Activated CD4-positive, alpha-beta T cell treated with anti-CD3 and anti-CD28 coated beads, Interleukin-2, amount 50 U/mL, for 1 hour (primary cell): ENCODE data around the gene SIPA1L3.
"Not testable (repeated sequence)": the region's sequence is repeated elsewhere in the genome, so short reads cannot be mapped to it uniquely, and the experiment has no call there.

ENCODE experiments used
- DNase-seq: peaks from one replicate; pipeline ENCODE4 v3.0.0-alpha.2; 2020

Gene SIPA1L3

GRCh38 chr19:37906869-37907734 is at the start of gene SIPA1L3:
Gene SIPA1L3, plus strand, starts transcription at chr19:37907208. Its CDS starts 174,358 bp downstream, at chr19:38081566.
- peak; percentile 91 for DNase-seq

- DNase-seq = no peak
These were observed 42.5 kb upstream of the SIPA1L3 start for GRCh38 chr19:37864501-37864900.

GRCh38 chr19:37865930-37866329 is 41.1 kb upstream of the SIPA1L3 start:
- not testable (repeated sequence) for DNase-seq

DNA sequence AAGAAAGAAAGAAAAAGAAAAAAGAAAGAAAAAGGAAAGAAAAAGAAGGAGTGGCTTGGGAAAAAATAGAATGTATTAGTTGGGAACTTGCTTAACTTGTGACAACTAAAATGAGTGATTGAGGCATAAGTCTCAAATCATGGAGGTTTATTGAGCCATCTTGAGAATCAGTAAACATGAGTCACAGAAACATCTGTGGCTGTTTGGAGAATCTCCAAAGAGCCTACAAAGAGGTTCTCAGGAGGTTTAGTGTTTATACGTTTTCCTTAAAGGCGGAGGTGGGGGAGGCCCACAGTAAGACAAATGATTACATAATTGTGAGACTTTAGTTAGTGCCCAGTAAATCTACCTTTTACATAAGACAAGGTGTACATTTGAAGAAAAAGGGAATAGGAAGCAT is 39.2 kb upstream of the SIPA1L3 start:
- no peak for DNase-seq

GRCh38 chr19:37869766-37870340 is 37.2 kb upstream of the SIPA1L3 start:
- DNase-seq = no peak

- no peak for DNase-seq
These were observed 34.6 kb upstream of the SIPA1L3 start for GRCh38 chr19:37872383-37872782.

DNA sequence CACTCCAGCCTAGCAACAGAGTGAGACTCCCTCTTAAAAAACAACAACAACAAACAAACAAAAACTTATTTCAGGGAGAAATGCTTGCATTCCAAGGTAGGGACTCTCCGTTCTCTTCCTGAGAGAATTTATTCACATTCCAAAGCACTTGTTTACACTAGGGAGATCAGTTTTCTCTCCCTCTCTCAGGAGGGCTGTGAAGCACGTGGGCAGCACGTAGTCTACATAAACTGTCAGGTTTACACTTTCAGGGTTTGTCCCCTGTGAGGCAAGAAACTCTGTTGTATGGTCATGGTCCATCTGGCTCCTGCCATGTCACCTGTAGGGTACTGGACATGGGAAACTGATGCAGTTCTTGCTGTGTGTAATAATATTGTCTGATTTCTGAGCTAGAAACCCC is 32.2 kb upstream of the SIPA1L3 start:
- DNase-seq = no peak

DNA sequence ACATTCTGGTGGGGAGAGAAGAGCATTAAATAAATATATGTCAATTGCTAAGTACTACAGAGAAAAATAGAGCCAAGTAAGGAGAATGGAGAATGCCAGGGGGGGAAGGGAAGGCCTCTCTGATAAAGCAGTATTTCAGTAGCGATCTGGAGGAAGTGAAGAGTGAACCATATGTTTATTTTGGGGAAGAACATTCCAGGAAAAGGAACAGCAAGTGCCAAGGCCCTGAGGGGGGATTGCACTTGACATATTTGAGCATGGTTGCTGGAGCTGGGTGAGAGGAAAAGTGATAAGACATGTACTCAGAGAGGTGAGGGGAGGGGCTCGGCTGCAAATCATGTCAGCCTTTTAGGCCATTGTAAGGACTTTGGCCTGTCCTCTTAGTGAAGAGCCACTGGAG is 31.0 kb upstream of the SIPA1L3 start:
- DNase-seq = no peak

DNA sequence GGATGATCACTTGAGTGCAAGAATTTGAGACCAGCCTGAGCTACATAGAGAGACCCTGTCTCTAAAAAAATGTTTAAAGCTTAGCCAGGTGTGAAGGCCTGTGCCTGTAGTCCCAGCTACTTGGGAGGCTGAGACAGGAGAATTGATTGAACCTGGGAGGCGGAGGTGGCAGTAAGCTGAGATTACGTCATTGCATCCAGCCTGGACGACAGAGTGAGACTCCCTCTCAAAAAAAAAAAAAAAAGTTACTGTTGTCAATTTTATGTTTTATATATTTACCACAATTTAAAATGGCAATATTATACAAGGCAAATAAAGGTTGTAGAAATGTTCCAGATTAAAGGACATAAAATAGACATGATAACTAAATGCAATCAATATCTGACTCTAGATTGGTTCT is 29.9 kb upstream of the SIPA1L3 start:
- DNase-seq = no peak

DNA sequence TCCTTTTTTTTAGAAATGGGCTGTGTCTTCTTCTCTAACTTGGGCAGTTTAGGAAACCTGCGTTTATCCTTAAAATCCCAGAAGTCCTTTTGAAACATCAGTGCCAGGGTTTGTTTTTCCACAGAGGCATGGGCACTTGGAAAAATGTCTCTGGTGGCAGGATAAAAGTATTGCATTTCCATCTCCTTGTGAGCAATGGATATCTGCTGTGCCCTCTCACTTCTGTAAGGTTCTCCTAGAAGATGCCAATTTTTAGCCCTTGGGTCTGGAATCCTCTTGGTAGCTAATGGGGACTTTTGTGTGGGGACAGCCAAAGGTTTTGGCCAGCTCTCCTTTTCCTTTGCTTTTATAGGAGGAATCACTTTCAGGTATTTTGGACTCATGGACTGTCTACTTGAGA is 21.6 kb upstream of the SIPA1L3 start:
- no peak for DNase-seq

DNA sequence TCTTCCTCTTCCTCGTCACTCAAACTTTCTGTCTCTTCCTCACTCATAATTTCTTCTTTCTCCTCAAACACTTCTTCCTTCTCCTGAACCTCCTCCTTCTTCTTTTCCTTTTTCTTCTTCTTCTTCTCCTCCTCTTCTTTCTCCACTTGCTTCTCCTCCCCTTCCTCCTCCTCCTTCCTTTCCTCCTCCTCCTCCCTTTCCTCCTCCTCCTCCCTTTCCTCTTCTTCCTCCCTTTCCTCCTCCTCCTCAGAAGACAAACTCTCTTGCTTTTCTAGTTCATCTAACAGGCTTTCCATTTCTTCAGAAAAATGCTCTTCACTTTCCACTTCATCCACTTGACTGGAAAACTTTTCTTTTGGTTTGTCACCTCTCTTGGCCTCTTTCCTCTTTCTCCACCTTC is 20.4 kb upstream of the SIPA1L3 start:
- DNase-seq = no peak

GRCh38 chr19:37893845-37894575 is 13.0 kb upstream of the SIPA1L3 start:
- no peak for DNase-seq

DNA sequence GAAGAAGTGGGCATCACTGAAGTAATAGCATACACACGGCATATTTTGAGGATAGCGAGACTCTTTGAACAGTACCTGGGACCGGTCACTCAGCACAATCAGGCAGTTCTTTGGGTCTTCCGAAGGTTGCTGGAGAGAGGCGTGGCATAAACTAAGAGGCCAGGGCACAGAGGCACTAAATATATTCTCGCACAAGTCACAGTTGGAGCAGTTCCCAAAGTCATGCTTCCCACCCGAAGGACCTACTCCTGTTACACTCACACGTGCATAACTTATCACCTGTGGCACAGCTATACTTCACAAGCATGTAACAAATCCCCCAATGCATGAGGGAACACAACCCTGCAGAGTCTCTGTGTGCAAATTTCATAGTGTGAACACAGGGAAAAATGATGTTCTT is 10.8 kb upstream of the SIPA1L3 start:
- DNase-seq = no peak

DNA sequence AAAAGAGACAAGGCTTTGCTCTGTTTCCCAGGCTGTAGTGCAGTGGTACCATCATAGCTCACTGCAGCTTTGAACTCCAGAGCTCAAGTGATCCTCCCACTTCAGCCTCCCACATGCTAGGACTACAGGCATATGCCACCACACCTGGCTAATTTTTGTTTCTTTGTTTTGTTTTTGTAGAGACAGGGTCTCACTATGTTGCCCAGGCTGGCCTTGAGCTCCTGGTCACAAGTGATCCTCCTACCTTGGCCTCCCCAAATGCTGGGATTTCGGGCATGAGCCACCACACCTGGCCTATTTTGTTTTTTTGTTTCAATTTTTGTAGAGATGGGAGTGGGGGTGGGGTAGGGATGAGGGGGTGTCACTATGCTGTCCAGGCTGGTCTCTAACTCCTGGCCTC is 7.6 kb upstream of the SIPA1L3 start:
- no peak for DNase-seq

DNA sequence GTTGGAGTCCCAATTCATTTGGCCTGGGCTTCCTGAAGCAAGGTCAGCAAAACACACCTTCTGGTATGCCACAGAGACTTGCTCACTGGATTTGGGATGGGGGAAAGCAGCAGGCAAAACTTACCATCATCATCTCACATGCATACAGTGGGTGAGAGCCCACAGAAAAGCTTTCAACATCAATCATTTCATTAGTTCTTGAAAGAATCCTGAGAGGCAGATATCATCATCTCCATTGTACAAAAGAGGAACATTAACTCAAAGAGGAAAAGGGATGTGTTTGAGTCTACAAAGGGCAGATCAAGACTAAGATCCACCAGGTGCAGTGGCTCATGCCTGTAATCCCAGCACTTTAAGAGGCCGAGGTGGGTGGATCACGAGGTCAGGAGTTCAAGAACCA is 7.0 kb upstream of the SIPA1L3 start:
- DNase-seq = no peak

DNA sequence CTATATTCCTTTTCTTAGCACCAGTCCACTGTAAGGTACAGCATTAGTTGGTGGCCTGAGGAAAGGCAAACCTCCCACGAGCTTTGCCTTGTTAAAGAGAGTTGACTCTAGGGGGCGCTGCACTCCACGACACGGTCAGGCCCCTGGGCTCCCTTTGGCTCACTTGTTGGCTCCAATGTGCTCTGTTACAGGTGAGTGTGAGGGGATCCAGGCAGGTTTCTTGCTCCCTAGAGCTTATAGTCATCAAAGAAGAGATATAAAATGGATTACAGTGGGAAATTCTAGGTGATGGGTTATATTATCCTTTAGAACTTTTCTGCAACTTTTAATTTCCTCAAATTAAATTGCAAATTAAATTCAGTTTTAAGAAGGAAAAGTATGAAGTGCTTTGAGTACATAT is 4.3 kb upstream of the SIPA1L3 start:
- peak; percentile 84 for DNase-seq

DNA sequence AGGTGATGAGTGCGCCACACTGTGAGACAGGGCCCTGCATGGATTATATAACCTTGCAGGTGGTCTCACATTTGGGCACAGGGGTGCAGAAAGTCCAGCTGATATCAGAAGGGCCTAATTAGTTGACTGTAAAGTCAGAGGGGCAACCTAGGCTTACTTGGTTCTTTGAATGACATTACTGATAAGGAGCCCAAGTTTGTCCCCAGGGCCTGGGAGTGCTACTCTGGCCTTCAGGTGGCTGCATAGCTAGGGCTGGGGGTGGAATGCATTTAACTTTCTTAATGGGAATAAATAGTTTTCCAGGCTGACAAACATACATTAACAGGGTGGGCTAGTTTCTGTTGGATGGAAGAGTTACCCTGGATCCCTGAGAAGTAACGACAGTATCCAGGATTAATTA is 3.9 kb upstream of the SIPA1L3 start:
- no peak for DNase-seq

DNA sequence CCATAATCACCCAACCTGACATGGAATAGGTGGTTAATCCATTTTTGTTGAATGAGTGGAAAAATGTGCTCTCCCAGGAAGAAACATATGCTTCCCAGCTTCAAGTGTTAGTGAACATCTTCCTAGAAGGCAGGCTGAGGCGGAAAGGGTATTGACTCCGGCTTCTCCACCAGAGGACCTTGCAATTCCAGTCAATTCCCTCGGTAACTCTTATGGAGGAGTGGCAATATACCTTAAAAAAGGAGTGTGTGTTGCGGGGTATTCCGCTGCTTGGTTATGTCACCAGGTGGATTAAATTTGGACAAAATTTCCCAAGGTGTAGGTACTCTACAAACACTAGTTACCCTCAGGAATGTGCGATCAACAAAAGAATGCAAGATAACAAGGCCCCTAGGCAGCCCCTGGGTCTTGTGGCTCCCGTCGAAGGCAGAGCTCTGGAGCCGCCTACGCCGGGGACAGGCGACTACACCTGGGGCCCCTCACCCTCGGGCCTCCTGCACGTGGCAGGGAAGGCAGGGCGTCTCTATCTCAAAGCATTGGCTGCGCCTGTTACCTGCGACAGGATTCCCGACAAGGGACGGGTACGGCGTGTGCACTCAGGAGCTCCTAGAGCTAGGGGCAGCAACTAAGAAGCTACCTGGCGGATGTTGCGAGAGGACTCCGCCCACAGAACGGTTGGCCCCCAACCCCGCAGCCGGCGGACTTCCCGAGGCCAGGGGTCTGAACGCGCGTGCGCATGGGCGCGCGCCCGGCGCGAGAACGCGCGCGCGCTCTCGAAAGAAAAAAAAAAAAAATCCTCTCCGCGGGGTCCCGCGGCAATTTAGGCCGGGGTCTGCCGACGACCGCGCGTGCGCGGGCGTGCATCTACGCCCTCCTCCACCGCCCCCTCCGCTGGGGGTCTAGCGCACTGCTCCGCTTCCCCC is 801 bp upstream of the SIPA1L3 start, which contains the start of gene WDR87:
Gene WDR87 (minus strand): TSS at position 649 of the 923 bp plus-strand sequence. CDS start 8,355 bp downstream, outside the sequence.
- peak; percentile 35 for DNase-seq

GRCh38 chr19:37907735-37908455 is 887 bp downstream of the SIPA1L3 start:
- no peak for DNase-seq

DNA sequence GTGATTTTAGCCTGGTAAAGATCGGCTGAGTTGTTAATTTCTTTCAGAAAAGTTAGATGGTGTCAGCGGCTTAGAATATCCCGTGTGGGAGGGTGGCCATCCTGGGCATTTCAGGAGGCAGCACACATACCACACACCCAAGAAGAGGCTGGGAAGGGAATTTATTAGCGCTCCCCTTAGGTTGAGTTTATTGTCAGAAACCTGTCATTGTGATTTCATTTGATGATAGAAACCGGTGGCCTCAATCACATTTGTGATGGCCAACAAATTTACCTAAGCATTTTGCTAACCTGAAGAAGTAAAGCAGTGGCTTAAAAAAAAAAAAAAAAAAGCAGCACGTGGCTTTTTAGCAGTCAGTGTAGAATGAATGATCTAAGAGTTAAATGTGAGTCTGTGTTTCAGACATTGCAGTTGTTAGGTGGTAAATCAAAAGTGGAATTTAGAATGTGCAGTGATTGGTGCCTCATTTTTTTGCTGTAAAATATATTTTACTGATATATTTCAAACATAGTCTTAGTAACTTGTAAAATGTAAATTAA is 2.7 kb downstream of the SIPA1L3 start:
- no peak for DNase-seq

DNA sequence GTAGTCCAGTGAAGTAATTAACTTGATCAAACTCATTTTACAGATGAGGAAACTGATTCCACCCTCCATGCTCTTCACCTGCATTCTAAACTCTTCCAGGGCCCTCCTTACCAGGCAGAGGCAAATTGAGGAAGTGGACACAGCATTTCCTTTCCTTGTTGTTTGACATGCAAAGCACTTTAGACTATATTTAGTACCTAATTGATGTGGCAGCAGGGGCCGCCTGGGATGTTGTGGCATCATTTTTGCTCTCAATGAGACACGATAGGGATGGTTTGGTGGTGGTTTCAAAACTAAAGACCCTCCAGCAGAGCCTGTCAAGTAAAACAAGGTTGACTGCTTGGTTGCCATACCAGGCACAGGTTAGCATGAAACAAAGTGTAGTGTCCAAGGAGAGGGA is 7.9 kb downstream of the SIPA1L3 start:
- no peak for DNase-seq
